ENCODE data around the gene UQCRH.

Gene UQCRH

DNA sequence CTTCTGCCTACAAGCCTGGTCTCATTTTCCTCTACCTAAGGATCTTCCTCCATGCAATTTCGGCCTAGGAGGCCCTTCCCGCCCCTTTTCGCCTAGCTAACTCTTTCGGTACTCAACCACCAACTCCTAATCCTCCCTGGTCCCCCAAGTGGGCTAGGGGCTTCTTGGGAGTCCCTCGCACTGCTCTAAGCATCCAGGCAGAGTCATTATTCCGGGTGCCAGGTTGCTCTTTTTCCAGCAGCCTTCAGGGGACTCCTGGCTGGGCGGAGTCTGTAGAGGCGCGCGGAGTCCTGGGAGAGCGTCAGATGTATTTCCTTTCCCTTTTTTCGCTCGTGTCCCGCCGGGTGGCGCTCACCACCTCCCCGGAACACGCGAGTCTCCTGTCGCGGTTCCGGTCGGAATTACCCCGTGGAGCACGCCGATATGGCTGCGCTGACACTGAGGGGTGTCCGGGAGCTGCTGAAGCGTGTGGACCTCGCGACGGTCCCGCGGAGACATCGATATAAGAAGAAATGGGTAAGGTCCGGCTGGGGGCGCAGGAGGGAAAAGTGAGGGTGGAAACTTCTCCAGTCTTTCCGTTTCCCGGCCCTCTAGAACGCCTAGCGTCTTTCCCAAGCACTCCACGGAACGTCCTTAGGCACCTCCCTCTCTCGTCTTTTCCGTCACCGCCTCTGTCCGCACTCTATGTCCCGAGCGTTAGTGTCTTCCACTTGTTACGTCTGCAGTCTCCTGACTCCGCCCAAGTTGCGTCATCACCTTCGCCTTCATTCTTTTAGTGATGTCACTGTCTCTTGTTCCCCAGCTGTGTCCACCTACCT, 37.1 kb downstream of the UQCRH start, which contains the start of gene NSUN4 (continued):
- no peak for TF ChIP-seq ZNF18 (tag by site-specific recombination; IDR thresholded peaks at IDR 0.05)
- TF ChIP-seq, protein P1, sequence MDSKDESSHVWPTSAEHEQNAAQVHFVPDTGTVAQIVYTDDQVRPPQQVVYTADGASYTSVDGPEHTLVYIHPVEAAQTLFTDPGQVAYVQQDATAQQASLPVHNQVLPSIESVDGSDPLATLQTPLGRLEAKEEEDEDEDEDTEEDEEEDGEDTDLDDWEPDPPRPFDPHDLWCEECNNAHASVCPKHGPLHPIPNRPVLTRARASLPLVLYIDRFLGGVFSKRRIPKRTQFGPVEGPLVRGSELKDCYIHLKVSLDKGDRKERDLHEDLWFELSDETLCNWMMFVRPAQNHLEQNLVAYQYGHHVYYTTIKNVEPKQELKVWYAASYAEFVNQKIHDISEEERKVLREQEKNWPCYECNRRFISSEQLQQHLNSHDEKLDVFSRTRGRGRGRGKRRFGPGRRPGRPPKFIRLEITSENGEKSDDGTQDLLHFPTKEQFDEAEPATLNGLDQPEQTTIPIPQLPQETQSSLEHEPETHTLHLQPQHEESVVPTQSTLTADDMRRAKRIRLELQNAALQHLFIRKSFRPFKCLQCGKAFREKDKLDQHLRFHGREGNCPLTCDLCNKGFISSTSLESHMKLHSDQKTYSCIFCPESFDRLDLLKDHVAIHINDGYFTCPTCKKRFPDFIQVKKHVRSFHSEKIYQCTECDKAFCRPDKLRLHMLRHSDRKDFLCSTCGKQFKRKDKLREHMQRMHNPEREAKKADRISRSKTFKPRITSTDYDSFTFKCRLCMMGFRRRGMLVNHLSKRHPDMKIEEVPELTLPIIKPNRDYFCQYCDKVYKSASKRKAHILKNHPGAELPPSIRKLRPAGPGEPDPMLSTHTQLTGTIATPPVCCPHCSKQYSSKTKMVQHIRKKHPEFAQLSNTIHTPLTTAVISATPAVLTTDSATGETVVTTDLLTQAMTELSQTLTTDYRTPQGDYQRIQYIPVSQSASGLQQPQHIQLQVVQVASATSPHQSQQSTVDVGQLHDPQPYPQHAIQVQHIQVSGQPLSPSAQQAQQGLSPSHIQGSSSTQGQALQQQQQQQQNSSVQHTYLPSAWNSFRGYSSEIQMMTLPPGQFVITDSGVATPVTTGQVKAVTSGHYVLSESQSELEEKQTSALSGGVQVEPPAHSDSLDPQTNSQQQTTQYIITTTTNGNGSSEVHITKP (tag by site-specific recombination; IDR thresholded peaks at IDR 0.05), result peak; percentile 97
- TF ChIP-seq, protein P2, sequence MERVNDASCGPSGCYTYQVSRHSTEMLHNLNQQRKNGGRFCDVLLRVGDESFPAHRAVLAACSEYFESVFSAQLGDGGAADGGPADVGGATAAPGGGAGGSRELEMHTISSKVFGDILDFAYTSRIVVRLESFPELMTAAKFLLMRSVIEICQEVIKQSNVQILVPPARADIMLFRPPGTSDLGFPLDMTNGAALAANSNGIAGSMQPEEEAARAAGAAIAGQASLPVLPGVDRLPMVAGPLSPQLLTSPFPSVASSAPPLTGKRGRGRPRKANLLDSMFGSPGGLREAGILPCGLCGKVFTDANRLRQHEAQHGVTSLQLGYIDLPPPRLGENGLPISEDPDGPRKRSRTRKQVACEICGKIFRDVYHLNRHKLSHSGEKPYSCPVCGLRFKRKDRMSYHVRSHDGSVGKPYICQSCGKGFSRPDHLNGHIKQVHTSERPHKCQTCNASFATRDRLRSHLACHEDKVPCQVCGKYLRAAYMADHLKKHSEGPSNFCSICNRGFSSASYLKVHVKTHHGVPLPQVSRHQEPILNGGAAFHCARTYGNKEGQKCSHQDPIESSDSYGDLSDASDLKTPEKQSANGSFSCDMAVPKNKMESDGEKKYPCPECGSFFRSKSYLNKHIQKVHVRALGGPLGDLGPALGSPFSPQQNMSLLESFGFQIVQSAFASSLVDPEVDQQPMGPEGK (tag by site-specific recombination; IDR thresholded peaks at IDR 0.05), result peak; percentile 75
- TF ChIP-seq, protein P3, sequence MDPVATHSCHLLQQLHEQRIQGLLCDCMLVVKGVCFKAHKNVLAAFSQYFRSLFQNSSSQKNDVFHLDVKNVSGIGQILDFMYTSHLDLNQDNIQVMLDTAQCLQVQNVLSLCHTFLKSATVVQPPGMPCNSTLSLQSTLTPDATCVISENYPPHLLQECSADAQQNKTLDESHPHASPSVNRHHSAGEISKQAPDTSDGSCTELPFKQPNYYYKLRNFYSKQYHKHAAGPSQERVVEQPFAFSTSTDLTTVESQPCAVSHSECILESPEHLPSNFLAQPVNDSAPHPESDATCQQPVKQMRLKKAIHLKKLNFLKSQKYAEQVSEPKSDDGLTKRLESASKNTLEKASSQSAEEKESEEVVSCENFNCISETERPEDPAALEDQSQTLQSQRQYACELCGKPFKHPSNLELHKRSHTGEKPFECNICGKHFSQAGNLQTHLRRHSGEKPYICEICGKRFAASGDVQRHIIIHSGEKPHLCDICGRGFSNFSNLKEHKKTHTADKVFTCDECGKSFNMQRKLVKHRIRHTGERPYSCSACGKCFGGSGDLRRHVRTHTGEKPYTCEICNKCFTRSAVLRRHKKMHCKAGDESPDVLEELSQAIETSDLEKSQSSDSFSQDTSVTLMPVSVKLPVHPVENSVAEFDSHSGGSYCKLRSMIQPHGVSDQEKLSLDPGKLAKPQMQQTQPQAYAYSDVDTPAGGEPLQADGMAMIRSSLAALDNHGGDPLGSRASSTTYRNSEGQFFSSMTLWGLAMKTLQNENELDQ (tag by site-specific recombination; IDR thresholded peaks at IDR 0.05; ENCODE audit: low read depth), result no peak
- TF ChIP-seq ZXDB (tag by site-specific recombination; IDR thresholded peaks at IDR 0.05), result peak; percentile 75
- 0 out of 2 replicates have a peak, but pooled peaks have one; percentile 45 for TF ChIP-seq ZNF10 (tag by site-specific recombination; IDR thresholded peaks at IDR 0.05)
- TF ChIP-seq GLI4 (tag by site-specific recombination; IDR thresholded peaks at IDR 0.05), result peak; percentile 69; the same call in 1 of the 2 replicates
- no peak for TF ChIP-seq ZNF626 (tag by site-specific recombination; IDR thresholded peaks at IDR 0.05)
- TF ChIP-seq PRDM1 (tag by site-specific recombination; IDR thresholded peaks at IDR 0.05), result peak; percentile 96
- TF ChIP-seq KLF16 (tag by site-specific recombination; IDR thresholded peaks at IDR 0.05), result peak; percentile 80
- TF ChIP-seq ZNF580 (tag by site-specific recombination; IDR thresholded peaks at IDR 0.05), result peak; percentile 88
- TF ChIP-seq, protein P4, sequence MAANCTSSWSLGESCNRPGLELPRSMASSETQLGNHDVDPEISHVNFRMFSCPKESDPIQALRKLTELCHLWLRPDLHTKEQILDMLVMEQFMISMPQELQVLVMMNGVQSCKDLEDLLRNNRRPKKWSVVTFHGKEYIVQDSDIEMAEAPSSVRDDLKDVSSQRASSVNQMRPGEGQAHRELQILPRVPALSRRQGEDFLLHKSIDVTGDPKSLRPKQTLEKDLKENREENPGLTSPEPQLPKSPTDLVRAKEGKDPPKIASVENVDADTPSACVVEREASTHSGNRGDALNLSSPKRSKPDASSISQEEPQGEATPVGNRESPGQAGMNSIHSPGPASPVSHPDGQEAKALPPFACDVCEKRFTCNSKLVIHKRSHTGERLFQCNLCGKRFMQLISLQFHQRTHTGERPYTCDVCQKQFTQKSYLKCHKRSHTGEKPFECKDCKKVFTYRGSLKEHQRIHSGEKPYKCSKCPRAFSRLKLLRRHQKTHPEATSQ (tag by site-specific recombination; IDR thresholded peaks at IDR 0.05), result peak; percentile 89
- TF ChIP-seq ZNF184 (tag by site-specific recombination; IDR thresholded peaks at IDR 0.05), result peak; percentile 85; the same call in 1 of the 2 replicates
- TF ChIP-seq ZBTB17 (tag by site-specific recombination; IDR thresholded peaks at IDR 0.05), result peak; percentile 83
- TF ChIP-seq SCRT1 (tag by site-specific recombination; IDR thresholded peaks at IDR 0.05; ENCODE audit: borderline replicate concordance), result peak; percentile 98
- peak; percentile 74; the same call in 1 of the 2 replicates for TF ChIP-seq KLF8 (tag by site-specific recombination; IDR thresholded peaks at IDR 0.05)
- no peak for TF ChIP-seq ZNF169 (tag by site-specific recombination; IDR thresholded peaks at IDR 0.05)
- no peak for TF ChIP-seq ZNF830 (tag by site-specific recombination; IDR thresholded peaks at IDR 0.05; ENCODE audit: low read depth)
- peak; percentile 85 for TF ChIP-seq SP7 (tag by site-specific recombination; IDR thresholded peaks at IDR 0.05)
- TF ChIP-seq ZNF629 (tag by site-specific recombination; IDR thresholded peaks at IDR 0.05), result peak; percentile 100
- TF ChIP-seq, protein P5, sequence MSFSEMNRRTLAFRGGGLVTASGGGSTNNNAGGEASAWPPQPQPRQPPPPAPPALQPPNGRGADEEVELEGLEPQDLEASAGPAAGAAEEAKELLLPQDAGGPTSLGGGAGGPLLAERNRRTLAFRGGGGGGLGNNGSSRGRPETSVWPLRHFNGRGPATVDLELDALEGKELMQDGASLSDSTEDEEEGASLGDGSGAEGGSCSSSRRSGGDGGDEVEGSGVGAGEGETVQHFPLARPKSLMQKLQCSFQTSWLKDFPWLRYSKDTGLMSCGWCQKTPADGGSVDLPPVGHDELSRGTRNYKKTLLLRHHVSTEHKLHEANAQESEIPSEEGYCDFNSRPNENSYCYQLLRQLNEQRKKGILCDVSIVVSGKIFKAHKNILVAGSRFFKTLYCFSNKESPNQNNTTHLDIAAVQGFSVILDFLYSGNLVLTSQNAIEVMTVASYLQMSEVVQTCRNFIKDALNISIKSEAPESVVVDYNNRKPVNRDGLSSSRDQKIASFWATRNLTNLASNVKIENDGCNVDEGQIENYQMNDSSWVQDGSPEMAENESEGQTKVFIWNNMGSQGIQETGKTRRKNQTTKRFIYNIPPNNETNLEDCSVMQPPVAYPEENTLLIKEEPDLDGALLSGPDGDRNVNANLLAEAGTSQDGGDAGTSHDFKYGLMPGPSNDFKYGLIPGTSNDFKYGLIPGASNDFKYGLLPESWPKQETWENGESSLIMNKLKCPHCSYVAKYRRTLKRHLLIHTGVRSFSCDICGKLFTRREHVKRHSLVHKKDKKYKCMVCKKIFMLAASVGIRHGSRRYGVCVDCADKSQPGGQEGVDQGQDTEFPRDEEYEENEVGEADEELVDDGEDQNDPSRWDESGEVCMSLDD (tag by site-specific recombination; IDR thresholded peaks at IDR 0.05), result peak; percentile 80
- TF ChIP-seq ZNF561 (tag by site-specific recombination; IDR thresholded peaks at IDR 0.05; ENCODE audit: borderline replicate concordance), result peak; percentile 94
- 0 out of 2 replicates have a peak, but pooled peaks have one; percentile 5 for TF ChIP-seq ZNF585B (tag by site-specific recombination; IDR thresholded peaks at IDR 0.05)
- TF ChIP-seq ZNF24 (tag by site-specific recombination; IDR thresholded peaks at IDR 0.05), result peak; percentile 91; the same call in 1 of the 2 replicates
- peak; percentile 96 for TF ChIP-seq ZNF660 (tag by site-specific recombination; IDR thresholded peaks at IDR 0.05)
